IPS-18c (cell line): ENCODE results near the gene CSNK1D.
A peak's percentile ranks its signal among the peaks of the same experiment; 100 is the strongest.

ENCODE experiments used
- H3K4me3 ChIP-seq: 2 replicates; pipeline ENCODE4 v1.7.0; 2013; ENCODE audit warnings: low read depth, mild to moderate bottlenecking, low read length, moderate library complexity; ENCODE audit not compliant: insufficient read depth
- H3K9me3 ChIP-seq: one replicate; pipeline ENCODE4 v1.6.1; 2013; ENCODE audit warnings: mild to moderate bottlenecking, low read length, moderate library complexity; ENCODE audit not compliant: control insufficient read depth, insufficient read depth

CSNK1D gene

GRCh38 chr17:82299452-82299851 is 26.0 kb upstream of the CSNK1D start:
- H3K4me3 ChIP-seq = no peak overlapping the region
- H3K9me3 ChIP-seq = no peaks in the 10 kb centered on the region

DNA sequence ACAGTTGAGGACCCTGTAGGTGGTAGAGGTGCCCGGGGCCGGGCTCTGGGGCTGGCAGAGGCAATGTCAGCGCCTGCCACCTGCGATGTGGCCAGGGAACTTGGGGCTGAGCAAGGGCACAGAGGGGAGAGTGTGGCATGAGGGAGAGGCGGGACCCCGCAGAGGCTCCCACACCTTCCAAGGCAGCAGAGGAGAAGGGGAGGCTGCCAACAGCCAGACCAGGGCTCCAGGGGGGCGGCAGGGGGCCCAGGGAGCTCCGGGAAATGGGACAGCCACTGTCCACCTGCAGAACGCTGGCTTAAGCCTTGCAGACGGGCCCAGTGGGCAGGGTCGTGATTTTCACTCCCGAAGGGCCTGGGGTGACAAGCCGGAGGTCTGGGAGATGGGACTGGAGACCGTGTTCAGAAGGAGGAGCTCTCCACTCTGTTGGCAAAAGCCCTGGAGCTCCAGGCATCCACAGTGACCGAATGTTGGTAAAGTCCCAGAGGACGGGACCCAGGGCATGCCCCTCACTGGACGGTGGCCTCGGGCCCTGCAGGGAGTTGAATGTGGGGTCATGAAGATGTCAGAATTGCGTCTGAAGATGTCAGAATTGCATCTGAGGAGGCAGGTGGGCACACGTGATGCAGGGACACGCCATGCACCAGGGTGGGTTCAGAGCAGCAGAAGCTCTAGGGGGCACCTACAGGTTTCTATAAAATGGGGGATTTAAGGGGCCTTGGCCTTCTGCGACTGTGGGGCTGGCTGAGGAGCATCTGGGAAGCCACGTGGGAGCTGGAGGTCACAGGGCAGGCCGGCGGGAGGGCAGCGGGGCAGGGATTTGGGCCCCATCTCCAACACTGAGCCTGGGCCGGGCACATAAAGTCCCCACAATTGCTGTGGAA is 25.3 kb upstream of the CSNK1D start:
- no peak overlapping the region for H3K4me3 ChIP-seq

DNA sequence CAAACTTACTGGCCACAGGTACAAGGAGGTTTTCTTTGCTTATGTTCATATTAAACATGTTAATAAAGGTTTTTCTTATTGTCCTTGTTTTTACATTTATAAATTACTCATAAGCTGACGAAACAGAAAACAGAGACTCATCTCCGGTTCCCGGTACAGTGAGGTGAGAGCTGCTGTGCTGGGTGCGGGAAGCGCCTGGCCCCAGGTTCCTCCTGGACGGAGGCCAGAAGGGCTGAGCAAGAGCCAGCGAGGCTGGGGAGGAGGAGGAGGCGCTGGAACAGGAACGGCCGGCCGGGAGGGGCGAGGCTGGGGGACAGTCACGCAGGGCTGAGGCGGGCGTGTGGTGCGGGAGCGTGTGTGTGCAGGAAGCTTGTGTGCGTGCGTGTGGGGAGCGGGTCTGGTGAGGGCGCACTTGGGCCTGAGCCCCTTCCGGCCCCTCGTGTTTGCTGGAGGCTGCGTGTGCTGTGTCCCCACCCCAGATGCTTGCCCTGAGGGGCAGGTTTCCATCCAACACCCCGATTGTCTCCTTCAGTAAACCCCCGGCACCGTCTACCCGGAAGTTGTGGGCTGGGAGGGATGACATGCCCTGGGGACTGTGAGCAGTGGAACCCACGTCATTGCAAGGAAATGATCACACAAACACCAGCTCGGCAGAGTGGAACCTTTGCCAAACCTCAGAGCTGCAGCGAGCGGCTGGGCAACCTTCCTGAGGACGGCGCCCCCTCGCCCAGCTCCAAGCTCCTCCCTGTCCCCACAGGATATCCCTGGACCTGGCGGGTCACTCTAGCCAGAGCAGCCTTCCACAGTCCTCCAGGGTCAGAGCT is 24.4 kb upstream of the CSNK1D start:
- Histone ChIP-seq H3K9me3 (no peaks in the 10 kb centered on the region), H3K4me3 (no peak overlapping the region)

More for the DNA sequence above, 25.3 kb upstream of the CSNK1D start:
- no peaks in the 10 kb centered on the region for H3K9me3 ChIP-seq

GRCh38 chr17:82297280-82297713 is 23.8 kb upstream of the CSNK1D start:
- no peak overlapping the region for H3K4me3 ChIP-seq

DNA sequence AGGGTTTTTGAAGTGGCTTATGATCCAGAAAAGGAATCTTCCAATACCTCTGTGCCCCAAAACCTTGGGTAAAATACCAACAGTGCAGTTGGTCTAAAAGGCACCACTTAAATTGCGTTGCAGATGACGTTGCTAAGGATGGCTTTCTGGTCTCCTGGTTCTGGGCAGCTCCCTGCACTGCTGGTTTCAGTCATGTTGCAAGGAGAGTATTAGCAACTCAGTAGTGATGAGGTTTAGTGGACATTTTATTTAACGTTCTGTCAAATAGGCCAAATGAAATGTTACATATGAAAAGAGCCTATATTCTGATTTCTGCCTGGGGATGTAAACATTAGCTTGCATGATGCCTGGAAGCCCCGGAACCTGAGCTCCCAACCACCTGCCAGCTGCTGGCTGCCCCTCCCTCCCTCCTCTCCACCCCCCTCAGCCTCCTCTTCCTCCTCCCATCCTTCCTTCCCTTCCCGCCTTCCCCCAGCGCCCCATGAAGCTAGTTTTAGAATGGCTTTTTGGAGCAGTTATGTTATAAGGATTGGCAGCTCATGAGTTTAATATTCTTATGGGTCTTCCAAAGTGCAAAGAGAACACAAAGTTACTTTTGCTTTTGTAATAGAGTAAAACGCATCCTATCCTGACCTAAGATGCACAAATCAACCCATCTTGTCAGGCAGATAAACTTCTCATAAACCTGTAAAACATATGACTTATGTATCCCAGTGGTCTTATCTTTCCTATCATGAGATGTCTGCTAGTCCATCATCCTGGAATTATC is 23.2 kb upstream of the CSNK1D start:
- H3K4me3 ChIP-seq = no peak overlapping the region
- no peaks in the 10 kb centered on the region for H3K9me3 ChIP-seq

More at GRCh38 chr17:82297280-82297713, 23.8 kb upstream of the CSNK1D start:
- no peaks in the 10 kb centered on the region for H3K9me3 ChIP-seq

DNA sequence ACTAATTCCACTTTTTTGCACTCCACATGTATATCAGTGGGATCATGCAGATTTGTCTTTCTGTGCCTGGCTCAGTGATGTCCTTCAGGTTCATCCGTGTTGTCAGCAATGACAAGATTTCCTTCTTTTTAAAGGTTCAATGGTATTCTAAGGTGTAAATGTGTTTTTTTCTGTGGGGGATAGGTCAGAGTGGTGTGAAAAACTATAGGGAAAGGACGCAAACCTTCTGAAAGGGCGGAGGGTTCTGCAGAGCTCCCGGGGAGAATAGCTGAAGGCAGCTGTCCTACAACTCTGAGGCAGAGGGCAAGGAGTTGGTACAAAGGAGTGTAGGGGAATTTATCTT is 21.9 kb upstream of the CSNK1D start:
- no peaks in the 10 kb centered on the region for H3K9me3 ChIP-seq

DNA sequence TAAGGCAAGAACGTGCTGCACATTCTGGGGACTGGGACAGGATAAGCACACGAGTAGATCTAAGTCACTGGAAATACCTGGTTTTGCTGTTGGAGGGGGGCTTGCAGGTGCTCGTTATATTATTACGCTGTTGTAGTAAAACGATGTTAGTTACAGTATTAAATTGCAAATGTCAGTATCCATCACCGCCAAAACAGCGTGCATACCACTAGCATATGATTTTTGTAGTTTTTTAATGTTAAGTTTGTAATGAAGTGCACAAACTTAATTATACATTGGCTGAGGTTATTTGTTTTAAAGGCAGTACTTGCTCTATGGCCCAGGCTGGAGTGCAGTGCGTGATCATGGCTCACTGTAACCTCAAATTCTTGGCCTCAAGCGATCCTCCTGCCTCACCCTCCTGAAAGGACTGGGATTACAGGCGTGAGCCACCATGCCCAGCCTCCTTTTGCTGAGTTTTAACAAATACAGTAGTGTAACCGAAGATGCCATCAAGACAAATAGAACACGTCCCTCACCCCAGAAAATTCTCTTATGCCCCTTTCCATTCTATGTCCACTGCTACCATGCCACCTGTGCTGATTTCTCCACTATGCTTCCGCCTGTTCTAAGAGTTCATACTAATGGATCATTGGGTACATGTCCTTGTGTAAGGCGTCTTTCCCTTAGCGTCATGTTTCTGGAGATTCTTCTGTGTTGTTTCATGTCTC is 20.7 kb upstream of the CSNK1D start:
- H3K4me3 ChIP-seq = peak overlapping the region; percentile 50; the same call in 1 of the 2 replicates
- H3K9me3 ChIP-seq = no peaks in the 10 kb centered on the region

More for the DNA sequence above, 21.9 kb upstream of the CSNK1D start:
- no peak overlapping the region for H3K4me3 ChIP-seq

DNA sequence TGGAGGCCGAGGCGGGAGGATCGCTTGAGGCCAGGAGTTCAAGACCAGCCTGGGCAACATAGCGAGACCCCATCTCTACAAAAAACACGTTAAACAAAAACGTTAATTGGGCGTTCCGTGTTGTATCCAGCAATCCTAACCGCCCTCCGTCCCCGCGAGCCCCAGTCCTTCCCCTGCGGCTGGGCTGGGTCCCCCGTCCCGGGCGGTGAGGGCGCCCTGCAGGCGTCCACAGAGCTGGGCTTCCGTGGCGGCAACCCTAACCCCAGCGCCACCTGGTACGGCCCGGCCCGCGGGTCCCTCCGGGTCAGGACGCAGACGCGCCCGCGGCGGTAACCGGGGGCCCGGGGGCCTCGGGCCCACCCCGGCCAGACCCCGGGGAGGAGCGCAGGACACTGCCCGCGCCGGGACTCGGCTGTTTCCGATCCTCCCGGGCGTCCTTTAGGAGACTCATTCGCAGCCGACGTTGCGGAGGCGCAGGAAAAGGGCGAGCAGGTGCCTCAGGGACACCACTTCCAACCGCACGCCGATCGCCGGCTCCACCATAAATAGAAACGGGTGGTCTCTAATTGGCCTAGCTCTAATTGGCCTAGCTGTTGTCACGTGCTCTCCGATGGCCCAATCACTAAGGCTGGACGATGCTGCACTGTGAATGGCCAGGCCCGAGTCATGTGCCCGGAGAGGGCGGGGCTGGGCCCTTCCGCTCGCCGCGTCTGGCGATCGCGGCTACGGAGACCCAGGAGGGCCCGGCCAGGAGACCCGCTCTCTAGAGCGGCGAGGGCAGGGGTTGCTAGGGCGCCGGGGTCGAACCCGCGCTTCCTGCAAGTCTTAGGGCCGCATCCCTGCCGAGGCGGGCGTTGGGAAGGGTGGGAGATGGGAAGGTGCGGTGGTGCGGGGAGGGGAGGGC is 19.0 kb upstream of the CSNK1D start:
- H3K4me3 ChIP-seq = peak overlapping the region; percentile 90
- H3K9me3 ChIP-seq = no peaks in the 10 kb centered on the region

GRCh38 chr17:82291582-82292250 is 18.2 kb upstream of the CSNK1D start:
- Histone ChIP-seq H3K4me3 (peak overlapping the region; percentile 90; the same call in 1 of the 2 replicates), H3K9me3 (no peaks in the 10 kb centered on the region)

DNA sequence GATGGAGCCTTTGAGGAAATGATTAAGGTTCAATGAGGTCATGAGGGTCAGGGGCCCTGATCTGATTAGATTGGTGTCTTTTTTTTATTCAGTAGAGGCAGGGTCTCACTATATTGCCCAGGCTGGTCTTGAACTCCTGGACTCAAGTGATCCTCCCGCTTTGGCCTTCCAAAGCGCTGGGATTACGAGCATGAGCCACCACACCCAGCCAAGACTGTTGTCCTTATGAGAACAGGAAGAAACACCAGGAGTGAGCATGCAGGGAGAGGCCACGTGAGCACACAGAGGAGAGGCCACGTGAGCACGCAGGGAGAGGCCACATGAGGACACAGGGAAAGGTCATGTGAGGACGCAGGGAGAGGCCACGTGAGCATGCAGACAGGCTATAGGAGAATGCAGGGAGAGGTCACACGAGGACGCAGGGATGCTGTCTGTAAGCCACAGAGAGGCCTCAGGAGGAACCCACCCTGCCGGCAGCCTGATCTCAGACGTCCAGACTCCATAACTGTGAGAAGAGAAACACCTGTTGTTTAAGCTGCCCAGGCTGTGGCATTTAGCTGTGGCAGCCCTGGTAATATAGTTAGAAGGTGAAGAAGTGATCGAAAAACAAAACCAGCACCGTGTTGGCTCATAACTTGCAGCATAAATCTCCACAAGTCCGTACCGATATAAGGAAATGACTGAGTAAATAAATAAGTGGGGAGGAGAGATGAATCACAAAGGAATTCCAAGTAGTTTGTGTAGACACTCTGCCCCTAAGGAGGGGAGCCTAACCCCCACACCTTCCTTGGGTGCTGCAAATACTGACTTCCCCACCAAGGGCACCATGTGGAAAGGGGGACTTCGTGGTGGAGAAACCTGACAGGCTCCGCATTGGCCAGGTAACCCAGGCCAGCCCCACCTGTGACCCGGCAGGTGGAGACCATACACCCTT is 14.6 kb upstream of the CSNK1D start:
- no peaks in the 10 kb centered on the region for H3K9me3 ChIP-seq
- H3K4me3 ChIP-seq = no peak overlapping the region

GRCh38 chr17:82287013-82287867 is 13.7 kb upstream of the CSNK1D start:
- H3K4me3 ChIP-seq = no peak overlapping the region
- H3K9me3 ChIP-seq = no peaks in the 10 kb centered on the region

- Histone ChIP-seq H3K9me3 (no peaks in the 10 kb centered on the region), H3K4me3 (no peak overlapping the region)
These were observed 11.6 kb upstream of the CSNK1D start for GRCh38 chr17:82285141-82285540.

DNA sequence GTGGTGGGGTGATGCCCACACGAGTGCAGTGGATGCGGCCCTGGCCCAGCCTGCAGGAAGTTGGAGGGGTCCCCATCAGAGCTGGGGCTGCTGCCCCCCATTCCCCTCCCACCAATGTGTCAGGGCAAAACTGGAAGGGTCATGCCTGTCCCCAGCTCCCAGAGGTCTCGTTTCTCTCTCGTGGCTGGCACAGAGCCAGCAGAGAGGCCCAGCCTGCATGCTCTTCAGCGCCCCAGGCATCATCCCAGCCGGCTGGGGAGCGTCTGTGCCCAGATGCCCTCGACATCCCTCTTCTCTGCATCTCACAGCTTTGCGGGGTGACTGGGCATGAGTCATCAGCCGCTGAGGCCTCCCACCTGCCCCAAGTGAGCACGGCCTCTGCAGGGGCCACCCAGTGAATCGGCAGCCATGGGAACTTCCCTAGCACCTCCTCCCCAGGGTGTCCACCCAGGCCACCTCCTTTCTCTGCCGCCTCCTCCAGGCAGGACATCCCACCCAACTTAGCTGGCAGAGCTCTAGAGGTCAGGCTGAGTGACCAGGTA is 9.8 kb upstream of the CSNK1D start:
- Histone ChIP-seq H3K4me3 (no peak overlapping the region), H3K9me3 (no peaks in the 10 kb centered on the region)
